Gastroesophageal sphincter (tissue), 3 donors: ENCODE results near the gene LYSMD3.

ENCODE experiments used
- CTCF ChIP-seq, 4 experiments: fragments of 200-600 bp in 2 of 4; fragments of 450-650 bp in 2 of 4; sonication (generic) in 1 of 4; IDR thresholded peaks; one replicate each; pipeline ENCODE4 v1.5.1; 2017 to 2019; ENCODE audit warnings: antibody characterized with exemption in 4 of 4, mild to moderate bottlenecking in 2 of 4, moderate library complexity in 2 of 4
- POLR2A ChIP-seq, 2 donors: fragments of 450-650 bp; IDR thresholded peaks; one replicate each; pipeline ENCODE4 v1.6.1; 2017; ENCODE audit warnings: antibody characterized with exemption in 2 of 2, mild to moderate bottlenecking in 2 of 2, moderate library complexity in 1 of 2
- POLR2AphosphoS5 ChIP-seq: sonication (generic); formaldehyde crosslinking; IDR thresholded peaks from one replicate; pipeline ENCODE4 v1.6.1; 2017; ENCODE audit warnings: antibody characterized with exemption

GRCh38 chr5:90557871-90558270 lies 28.5 kb upstream of the LYSMD3 start:
- no peak for TF ChIP-seq CTCF (IDR thresholded peaks at IDR 0.05)
- TF ChIP-seq POLR2A (IDR thresholded peaks at IDR 0.05) = no peak
- no peak for TF ChIP-seq POLR2AphosphoS5
